HG03378 (cell line): ENCODE data around the gene PROZ.
"Not testable (repeated sequence)": the region's sequence is repeated elsewhere in the genome, so short reads cannot be mapped to it uniquely, and the experiment has no call there.

Experiments used
- ATAC-seq: cut with Tn5 transposase; IDR thresholded peaks from one replicate; pipeline ENCODE4 v1.9.1; 2021; ENCODE audit warnings: mild to moderate bottlenecking, moderate library complexity; ENCODE audit not compliant: unreplicated experiment

The PROZ gene

DNA sequence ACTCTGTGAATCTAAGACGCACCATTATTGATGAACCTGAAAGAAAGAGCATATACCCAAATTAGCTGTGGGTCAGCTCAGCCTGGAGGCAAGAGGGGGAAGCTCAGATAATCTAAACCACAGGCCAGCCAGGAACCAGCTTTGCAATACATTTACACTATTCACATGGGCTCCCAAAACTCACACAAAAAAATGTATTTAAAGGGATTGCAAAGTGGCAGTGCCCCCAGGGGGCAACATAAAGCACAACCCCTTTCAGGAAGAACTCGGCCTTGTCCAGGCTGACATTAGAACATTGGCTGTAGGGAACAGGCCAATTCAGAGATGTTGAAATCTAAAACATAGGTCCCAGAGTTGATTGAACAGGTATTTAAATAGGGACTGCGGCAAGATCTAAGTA, 3.2 kb upstream of the PROZ start:
- ATAC-seq = no peak

GRCh38 chr13:113155982-113156655, 2.3 kb upstream of the PROZ start:
- ATAC-seq = no peak

- ATAC-seq = no peak
Measured at GRCh38 chr13:113157206-113157928, 1.1 kb upstream of the PROZ start.

DNA sequence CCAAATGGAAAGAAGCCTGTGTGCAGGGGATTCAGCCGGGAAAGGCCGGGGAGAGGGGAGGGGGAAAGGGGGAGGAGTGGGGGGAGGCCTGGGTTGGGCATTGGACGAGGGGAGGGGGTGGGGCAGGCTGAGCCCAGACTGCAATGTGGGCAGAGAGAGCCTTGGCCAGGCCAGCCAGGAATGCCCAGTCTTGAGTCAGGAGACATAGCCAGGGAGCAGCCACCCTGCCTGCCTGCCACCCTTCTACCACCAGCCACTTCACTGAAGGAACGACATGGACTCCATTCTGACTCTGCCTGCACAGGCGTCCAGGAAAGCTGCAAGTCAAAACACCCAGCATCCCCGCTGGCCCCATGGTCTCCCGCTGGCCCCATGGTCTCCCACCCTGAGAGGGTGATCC, 498 bp downstream of the PROZ start:
- ATAC-seq = no peak

DNA sequence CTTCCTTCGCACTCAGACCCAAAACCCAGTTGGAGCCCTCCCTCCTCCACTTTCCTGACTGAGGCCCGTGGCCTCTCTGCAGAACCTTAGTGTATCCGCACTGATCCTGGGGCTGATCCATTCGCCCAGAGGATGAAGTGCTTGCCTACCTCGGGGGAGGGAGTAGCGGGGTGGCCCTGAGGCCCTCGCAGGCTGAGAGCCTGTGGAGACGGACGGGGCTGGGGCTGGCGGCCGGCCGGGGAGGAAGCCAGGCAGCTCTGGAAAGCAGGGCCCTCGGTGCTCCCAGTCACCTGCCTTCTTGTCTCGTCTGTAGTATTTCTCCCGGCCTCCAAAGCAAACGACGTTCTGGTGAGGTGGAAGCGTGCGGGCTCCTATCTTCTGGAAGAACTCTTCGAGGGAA, 1.3 kb downstream of the PROZ start:
- no peak for ATAC-seq

DNA sequence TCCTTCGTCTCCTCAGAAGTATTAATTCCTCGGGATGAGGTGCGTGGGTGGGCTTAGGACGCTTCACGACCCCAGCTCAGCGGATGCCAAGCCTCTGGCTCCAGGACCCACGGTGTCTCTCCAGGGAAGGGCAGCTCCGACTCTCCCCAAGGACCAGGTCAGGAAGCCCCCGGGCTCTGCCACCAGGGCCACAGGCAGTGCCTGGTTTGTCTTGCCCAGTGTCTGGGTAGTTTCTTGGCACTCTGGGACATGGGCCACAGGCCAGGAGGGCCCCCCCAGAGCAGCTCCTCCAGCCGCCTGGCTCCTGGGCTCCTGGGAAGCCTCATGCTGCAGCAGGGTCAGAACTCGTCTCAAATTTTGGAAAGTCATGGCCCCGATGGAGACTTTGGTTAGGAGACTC, 2.5 kb downstream of the PROZ start:
- ATAC-seq = no peak

DNA sequence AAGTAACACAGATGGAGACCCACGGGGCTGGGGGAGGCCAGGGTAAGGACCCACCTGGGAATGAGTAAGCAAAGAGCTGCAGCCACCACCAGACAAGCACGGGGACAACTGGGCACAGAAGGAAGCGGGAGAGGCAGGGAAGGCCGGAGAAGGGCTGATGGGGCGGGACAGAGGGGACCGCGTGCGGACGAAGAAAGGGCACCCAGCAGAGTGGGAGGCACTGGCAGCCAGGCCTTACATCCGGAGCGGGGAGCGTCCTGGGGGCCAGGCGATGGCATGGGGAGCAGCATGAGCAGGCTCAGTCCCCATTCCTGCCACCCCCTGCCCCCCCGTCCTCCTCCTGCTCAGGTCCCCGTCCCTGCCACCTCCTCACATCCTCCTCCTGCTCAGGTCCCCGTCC, 3.0 kb downstream of the PROZ start:
- ATAC-seq = no peak

- ATAC-seq = not testable (repeated sequence)
Measured at GRCh38 chr13:113161975-113162374, 3.5 kb downstream of the PROZ start.

- ATAC-seq = no peak
Measured at GRCh38 chr13:113162783-113163685, 4.6 kb downstream of the PROZ start.

DNA sequence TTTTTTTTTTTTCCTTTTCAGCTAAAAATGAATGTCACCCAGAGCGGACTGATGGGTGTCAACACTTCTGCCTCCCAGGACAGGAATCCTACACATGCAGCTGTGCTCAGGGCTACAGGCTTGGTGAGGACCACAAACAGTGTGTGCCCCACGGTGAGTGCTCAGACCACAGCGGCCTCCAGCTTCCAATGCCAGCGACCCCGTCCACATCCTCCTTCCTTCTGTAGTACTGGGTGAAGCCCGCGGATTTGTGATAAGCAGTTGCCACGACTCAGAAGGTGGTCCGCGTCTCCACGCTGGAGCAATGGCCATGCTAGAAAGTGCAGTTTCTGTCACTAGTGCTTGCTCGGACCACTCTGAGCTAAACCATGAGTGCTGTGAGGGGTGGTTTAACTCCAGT, 6.0 kb downstream of the PROZ start:
- no peak for ATAC-seq

DNA sequence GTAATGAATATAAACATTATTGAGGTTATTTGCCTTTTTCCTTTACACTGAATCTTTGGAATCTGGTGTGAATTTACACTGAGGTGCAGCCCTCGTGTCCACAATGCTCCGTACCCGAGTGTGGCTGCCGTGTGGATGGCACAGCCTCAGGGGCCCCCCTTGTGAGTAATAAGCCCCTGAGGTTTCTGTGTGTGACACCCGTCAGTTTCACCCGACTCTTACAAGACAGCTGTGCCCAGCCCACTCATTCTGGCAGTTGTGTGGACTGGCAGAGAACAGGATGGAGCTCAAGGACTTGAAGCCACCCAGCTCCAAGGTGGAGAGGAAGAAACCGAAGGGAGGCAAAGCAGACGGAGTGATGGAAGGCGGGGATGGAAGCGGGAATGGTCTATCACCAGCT, 7.8 kb downstream of the PROZ start:
- ATAC-seq = no peak

GRCh38 chr13:113166681-113167080, 8.2 kb downstream of the PROZ start:
- ATAC-seq = no peak

DNA sequence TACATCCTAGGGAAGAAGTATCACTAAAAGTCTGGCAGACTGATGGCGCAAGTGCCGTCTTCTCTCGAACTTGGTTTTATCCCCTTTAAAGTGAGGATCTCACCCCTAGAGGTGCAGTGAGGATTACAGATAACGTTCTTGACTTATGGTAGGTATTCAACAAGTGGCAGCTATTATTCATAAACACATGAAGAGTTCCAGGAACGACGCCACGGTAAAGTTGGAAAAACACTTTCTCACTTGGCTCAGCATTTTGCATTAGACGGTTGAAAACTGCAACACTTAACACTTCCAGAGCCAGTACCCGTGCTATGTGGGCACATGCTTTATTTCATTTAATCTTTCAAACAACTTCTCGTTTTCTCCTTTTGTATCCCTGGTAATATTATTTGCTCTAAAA, 8.7 kb downstream of the PROZ start:
- no peak for ATAC-seq

- ATAC-seq = no peak
Measured at GRCh38 chr13:113167575-113167974, 9.1 kb downstream of the PROZ start.

DNA sequence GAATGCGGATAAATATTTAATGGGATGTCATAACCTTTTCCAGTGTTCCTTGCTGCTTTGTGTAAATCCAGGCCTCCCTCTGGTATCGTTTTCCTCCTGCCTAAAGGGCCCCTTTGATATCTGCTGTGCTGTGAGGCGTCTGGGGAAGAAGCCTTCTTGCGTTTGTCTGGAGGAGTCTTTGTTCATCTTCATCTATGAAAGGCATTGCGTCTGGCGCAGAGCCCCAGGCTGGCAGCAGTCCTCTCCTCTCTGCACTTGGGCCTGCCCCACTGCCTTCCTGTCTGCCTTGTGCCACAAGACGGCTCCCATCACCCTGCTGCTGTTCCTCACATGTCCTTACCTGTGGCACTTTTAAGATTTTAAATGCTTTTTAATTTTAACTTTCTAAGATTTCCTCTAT, 9.8 kb downstream of the PROZ start:
- no peak for ATAC-seq

DNA sequence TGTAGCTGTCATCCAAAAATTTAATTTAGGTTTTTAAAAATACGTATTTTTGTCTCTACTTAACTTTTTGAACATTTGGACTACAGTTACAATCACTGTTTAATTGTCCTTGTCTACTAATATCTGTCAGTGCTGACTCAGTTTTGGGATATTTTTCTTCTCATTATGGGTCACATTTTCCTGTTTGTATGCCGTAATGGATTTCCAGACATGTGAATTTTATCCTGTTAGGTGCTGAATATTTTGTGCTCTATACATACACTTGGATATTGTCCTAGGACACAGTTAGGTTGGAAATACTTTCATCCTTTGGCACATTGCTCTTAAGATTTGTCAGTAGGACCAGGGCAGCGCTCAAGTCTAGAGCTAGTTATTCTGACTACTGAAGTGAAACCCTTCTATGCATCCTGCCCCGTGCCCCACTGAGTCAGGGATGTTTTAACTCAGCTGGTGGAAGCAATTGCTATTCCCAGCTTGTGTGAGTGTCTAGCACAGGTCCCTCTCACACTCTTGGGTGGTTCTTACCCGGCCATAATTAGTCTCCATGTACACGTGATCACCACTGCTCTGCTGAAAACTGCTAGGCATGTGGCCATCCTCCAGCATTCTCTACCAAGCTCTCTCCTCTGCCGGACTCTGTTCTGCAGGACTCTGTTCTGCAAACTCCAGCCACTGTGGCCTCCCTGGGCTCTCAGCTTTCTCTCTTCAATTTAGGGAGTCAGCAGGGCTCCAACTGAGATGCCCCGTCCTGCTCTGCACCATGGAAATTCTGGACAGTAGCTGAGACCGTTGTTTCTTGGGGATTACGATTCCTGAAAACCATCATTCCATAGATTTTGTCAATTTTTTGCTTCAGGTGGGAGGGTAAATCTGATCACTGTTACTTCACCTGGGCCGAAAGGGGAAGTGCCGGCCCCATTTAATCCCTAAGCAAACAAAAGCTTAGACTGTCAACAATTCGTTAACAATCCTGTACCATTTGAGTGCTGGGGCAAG, 11.1 kb downstream of the PROZ start:
- no peak for ATAC-seq

GRCh38 chr13:113170511-113170910, 12.1 kb downstream of the PROZ start:
- no peak for ATAC-seq

DNA sequence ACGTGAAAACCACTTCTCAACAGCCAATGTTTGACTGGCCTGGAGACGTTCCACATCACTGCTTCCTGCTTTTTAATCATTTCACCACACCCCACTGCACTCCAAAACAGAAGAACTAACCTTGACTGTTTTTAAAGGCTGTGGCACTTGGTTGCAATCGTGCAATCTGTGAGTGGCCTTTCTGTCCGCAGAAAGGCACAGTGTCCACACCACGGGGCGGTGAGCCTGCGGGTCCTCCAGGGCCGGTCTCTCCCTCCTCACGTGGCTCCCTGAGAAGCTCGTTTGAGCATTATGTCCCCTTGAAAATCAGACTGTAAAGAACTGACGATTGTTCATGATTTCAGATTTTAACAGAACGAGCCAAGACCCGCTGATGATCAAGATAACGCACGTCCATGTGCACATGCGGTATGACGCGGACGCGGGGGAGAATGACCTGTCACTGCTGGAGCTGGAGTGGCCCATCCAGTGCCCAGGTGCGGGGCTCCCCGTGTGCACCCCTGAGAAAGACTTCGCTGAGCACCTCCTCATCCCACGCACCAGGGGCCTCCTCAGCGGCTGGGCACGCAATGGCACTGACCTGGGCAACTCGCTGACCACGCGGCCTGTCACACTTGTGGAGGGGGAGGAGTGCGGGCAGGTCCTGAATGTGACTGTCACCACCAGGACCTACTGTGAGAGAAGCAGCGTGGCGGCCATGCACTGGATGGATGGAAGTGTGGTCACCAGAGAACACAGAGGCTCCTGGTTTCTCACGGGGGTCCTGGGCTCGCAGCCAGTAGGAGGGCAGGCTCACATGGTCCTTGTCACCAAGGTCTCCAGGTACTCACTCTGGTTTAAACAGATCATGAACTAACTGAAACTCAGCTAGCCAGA, 13.0 kb downstream of the PROZ start:
- ATAC-seq = no peak

DNA sequence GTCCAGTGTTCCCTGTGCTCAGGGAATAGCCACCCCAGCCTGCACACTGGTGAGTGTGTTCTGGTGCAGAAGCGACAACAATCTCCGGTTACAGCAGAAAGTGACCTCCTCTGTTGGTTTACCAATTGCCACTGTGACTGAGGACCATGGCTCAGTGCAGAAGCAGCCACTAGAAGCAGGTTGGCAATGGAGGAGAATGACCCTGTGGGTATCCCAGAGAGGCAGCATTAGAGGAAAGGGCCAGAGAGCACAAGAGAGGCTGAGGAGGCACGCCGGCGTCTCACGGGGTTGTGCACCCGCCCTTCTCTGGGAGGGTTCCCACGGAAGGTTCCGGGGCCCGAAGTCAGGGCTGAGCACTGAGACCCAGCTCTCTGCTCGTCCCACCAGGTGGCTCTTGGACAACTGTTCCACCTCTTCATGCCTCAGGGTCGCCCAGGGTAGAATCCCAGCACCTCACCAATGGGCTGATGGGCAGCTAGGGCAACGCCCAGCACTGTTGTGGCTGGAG, 14.0 kb downstream of the PROZ start:
- ATAC-seq = no peak
